HEK293 (cell line): ENCODE measurements around the gene PHRF1.

Source experiments
- CTCF ChIA-PET: fragments of 350-600 bp; formaldehyde crosslinking; extraction: SDS; loops from one replicate; lab custom pipeline; 2021; ENCODE audit warnings: antibody characterized with exemption; lab: Yijun Ruan, JAX
- POLR2A ChIA-PET: fragments of 300-600 bp; formaldehyde crosslinking; extraction: SDS; loops from one replicate; lab custom pipeline; 2020; ENCODE audit warnings: antibody characterized with exemption, inconsistent platforms; lab: Yijun Ruan, JAX
- H3K27ac ChIP-seq: fragments of 200-500 bp; sonication (Bioruptor generic); 2 replicates; pipeline ENCODE4 v1.5.1; 2014; ENCODE audit warnings: low read depth, low read length, control low read depth, inconsistent platforms; ENCODE audit errors: extremely low read depth
- H3K36me3 ChIP-seq, 2 experiments: fragments of 200-500 bp in 1 of 2; sonication (Bioruptor generic) in 1 of 2; 1 replicate in 1 of 2; 2 replicates in 1 of 2; pipeline ENCODE4 v1.5.1; 2014 to 2017; ENCODE audit warnings: inconsistent platforms in 2 of 2, low read length in 2 of 2; ENCODE audit not compliant: control insufficient read depth in 2 of 2, insufficient read depth in 1 of 2
- H3K4me1 ChIP-seq: fragments of 200-500 bp; sonication (Bioruptor generic); 2 replicates; pipeline ENCODE4 v1.5.1; 2014; ENCODE audit warnings: mild to moderate bottlenecking, low read length, inconsistent platforms; ENCODE audit not compliant: control insufficient read depth, insufficient read depth
- H3K4me3 ChIP-seq: 2 replicates; pipeline ENCODE4 v1.5.1; 2011; ENCODE audit warnings: low read depth, mild to moderate bottlenecking, control low read depth, low read length, moderate library complexity
- H3K9me3 ChIP-seq: fragments of 200-500 bp; sonication (Bioruptor generic); 2 replicates; pipeline ENCODE4 v1.5.1; 2014; ENCODE audit warnings: low read depth, low read length, inconsistent platforms; ENCODE audit not compliant: control insufficient read depth, insufficient read depth
- BCL11B ChIP-seq: fragments of 450-650 bp; formaldehyde crosslinking; IDR thresholded peaks from 2 replicates; pipeline ENCODE4 v1.5.1; 2016; ENCODE audit warnings: low read depth, missing biosample characterization, missing genetic modification characterization
- KLF10 ChIP-seq: fragments of 450-650 bp; IDR thresholded peaks from 2 replicates; pipeline ENCODE4 v1.5.1; 2018; ENCODE audit warnings: missing biosample characterization, mild to moderate bottlenecking, missing genetic modification characterization
- WT1 ChIP-seq: fragments of 450-650 bp; formaldehyde crosslinking; IDR thresholded peaks from 2 replicates; pipeline ENCODE4 v1.5.1; 2016; ENCODE audit warnings: missing biosample characterization, missing genetic modification characterization
- ZBTB8A ChIP-seq: fragments of 450-650 bp; formaldehyde crosslinking; IDR thresholded peaks from 2 replicates; pipeline ENCODE4 v1.5.1; 2016; ENCODE audit warnings: missing biosample characterization, missing genetic modification characterization
- ZNF266 ChIP-seq: fragments of 450-650 bp; formaldehyde crosslinking; IDR thresholded peaks from 2 replicates; pipeline ENCODE4 v1.5.1; 2016; ENCODE audit warnings: missing biosample characterization, missing genetic modification characterization, low read depth
- ZNF335 ChIP-seq: fragments of 450-650 bp; formaldehyde crosslinking; conservative IDR thresholded peaks from 2 replicates; pipeline ENCODE4 v1.5.1; 2016; ENCODE audit warnings: missing biosample characterization, missing genetic modification characterization
- ZNF354C ChIP-seq: fragments of 450-650 bp; formaldehyde crosslinking; IDR thresholded peaks from 2 replicates; pipeline ENCODE4 v1.5.1; 2016; ENCODE audit warnings: missing biosample characterization, missing genetic modification characterization, low read depth, borderline replicate concordance
- ZNF561 ChIP-seq: fragments of 450-650 bp; IDR thresholded peaks from 2 replicates; pipeline ENCODE4 v1.5.1; 2018; ENCODE audit warnings: missing biosample characterization, missing genetic modification characterization, borderline replicate concordance
- ZNF664 ChIP-seq: fragments of 450-650 bp; formaldehyde crosslinking; IDR thresholded peaks from 2 replicates; pipeline ENCODE4 v1.5.1; 2016; ENCODE audit warnings: missing biosample characterization, missing genetic modification characterization
- TF ChIP-seq, protein P1 (sequence below): fragments of 450-650 bp; formaldehyde crosslinking; IDR thresholded peaks from 2 replicates; pipeline ENCODE4 v1.5.1; 2016; ENCODE audit warnings: missing biosample characterization, missing genetic modification characterization
- TF ChIP-seq, protein P2 (sequence below): fragments of 450-650 bp; formaldehyde crosslinking; IDR thresholded peaks from 2 replicates; pipeline ENCODE4 v1.5.1; 2016; ENCODE audit warnings: missing biosample characterization, missing genetic modification characterization, low read depth
- TF ChIP-seq, protein P3 (sequence below): fragments of 450-650 bp; formaldehyde crosslinking; optimal IDR thresholded peaks from 2 replicates; pipeline ENCODE3; 2016; ENCODE audit warnings: missing biosample characterization, mild to moderate bottlenecking, missing genetic modification characterization
- TF ChIP-seq, protein P4 (sequence below): sonication (generic); formaldehyde crosslinking; IDR thresholded peaks from 2 replicates; pipeline ENCODE4 v1.8.1; 2022; ENCODE audit warnings: mild to moderate bottlenecking, moderate library complexity, missing genetic modification reagents

The PHRF1 gene

DNA sequence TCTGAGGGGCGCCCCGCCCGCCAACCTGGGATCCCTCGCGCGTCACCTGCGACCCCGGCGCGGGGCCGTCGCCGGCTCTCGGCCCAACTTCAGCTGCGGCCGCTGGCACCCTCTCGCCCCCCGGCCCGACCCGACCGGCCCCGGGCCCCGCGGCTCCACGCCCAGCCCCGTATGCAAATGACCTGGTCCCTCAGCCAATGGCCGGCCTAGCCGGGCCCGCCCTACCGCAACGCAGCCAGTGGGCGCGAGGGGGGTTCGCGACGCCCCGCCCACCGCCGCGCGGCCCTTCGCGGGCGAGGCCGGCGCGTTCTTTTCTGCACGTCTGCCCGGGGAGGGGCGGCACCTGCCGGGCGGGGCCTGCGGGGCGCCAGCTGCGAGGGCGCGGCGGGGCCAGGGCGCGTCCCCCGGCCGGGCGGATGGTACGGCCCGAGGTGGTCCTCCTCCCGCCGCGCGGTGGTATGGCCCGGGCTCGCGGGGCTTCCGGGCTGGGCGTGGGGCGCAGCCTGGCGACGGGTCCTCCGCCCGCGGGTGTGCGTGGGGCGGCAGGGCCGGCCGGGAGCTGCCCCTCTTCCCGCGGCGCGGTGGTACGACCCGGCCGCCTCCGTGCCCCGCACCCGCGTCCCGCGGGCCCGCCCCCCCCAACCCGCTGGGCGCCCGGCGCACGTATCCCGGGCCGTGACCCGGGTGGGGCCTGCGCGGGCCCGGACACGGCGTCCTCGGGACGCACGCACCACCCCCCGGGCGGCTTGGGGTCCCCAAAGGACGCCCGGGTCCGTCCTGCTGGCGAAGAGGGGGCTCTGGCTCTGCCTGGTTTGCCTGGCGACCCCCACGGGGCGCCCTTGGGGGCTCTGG lies 7.7 kb upstream of the PHRF1 start:
- peak overlapping the region; percentile 57 for H3K4me3 ChIP-seq
- no peaks in the 10 kb centered on the region for H3K9me3 ChIP-seq
- no peaks in the 10 kb centered on the region for H3K4me1 ChIP-seq
- ChIA-PET CTCF (interaction anchor here (0.8 kb wide), 1 partner anchor 50 kb away, joined by 4 read pairs; no protein-coding TSS in a partner anchor), POLR2A (interaction anchor here (0.9 to 1.6 kb wide), 3 partner anchors 9 to 236 kb away, joined by 3 to 4 read pairs (median 4); partner anchors contain the start of gene IRF7)
- no peak for TF ChIP-seq BCL11B (tag by site-specific recombination)
- TF ChIP-seq ZNF354C (tag by site-specific recombination): no peak
- no peak for TF ChIP-seq WT1 (tag by site-specific recombination)
- TF ChIP-seq ZNF561 (tag by site-specific recombination): 0 out of 2 replicates have a peak, but pooled peaks have one; percentile 14
- TF ChIP-seq ZNF266 (tag by site-specific recombination): no peak
- TF ChIP-seq ZBTB8A (tag by site-specific recombination): 0 out of 2 replicates have a peak, but pooled peaks have one; percentile 13
- TF ChIP-seq, protein P1, sequence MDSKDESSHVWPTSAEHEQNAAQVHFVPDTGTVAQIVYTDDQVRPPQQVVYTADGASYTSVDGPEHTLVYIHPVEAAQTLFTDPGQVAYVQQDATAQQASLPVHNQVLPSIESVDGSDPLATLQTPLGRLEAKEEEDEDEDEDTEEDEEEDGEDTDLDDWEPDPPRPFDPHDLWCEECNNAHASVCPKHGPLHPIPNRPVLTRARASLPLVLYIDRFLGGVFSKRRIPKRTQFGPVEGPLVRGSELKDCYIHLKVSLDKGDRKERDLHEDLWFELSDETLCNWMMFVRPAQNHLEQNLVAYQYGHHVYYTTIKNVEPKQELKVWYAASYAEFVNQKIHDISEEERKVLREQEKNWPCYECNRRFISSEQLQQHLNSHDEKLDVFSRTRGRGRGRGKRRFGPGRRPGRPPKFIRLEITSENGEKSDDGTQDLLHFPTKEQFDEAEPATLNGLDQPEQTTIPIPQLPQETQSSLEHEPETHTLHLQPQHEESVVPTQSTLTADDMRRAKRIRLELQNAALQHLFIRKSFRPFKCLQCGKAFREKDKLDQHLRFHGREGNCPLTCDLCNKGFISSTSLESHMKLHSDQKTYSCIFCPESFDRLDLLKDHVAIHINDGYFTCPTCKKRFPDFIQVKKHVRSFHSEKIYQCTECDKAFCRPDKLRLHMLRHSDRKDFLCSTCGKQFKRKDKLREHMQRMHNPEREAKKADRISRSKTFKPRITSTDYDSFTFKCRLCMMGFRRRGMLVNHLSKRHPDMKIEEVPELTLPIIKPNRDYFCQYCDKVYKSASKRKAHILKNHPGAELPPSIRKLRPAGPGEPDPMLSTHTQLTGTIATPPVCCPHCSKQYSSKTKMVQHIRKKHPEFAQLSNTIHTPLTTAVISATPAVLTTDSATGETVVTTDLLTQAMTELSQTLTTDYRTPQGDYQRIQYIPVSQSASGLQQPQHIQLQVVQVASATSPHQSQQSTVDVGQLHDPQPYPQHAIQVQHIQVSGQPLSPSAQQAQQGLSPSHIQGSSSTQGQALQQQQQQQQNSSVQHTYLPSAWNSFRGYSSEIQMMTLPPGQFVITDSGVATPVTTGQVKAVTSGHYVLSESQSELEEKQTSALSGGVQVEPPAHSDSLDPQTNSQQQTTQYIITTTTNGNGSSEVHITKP (tag by site-specific recombination): 0 out of 2 replicates have a peak, but pooled peaks have one; percentile 9
- peak; percentile 29; the same call in 1 of the 2 replicates for TF ChIP-seq ZNF335 (tag by site-specific recombination)
- peak; percentile 51; the same call in 1 of the 2 replicates for TF ChIP-seq KLF10 (tag by site-specific recombination)
- TF ChIP-seq, protein P2, sequence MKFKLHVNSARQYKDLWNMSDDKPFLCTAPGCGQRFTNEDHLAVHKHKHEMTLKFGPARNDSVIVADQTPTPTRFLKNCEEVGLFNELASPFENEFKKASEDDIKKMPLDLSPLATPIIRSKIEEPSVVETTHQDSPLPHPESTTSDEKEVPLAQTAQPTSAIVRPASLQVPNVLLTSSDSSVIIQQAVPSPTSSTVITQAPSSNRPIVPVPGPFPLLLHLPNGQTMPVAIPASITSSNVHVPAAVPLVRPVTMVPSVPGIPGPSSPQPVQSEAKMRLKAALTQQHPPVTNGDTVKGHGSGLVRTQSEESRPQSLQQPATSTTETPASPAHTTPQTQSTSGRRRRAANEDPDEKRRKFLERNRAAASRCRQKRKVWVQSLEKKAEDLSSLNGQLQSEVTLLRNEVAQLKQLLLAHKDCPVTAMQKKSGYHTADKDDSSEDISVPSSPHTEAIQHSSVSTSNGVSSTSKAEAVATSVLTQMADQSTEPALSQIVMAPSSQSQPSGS (tag by site-specific recombination): no peak
- TF ChIP-seq, protein P3, sequence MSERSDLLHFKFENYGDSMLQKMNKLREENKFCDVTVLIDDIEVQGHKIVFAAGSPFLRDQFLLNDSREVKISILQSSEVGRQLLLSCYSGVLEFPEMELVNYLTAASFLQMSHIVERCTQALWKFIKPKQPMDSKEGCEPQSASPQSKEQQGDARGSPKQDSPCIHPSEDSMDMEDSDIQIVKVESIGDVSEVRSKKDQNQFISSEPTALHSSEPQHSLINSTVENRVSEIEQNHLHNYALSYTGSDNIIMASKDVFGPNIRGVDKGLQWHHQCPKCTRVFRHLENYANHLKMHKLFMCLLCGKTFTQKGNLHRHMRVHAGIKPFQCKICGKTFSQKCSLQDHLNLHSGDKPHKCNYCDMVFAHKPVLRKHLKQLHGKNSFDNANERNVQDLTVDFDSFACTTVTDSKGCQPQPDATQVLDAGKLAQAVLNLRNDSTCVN (tag by site-specific recombination): peak; percentile 10
- no peak for TF ChIP-seq ZNF664
- TF ChIP-seq, protein P4, sequence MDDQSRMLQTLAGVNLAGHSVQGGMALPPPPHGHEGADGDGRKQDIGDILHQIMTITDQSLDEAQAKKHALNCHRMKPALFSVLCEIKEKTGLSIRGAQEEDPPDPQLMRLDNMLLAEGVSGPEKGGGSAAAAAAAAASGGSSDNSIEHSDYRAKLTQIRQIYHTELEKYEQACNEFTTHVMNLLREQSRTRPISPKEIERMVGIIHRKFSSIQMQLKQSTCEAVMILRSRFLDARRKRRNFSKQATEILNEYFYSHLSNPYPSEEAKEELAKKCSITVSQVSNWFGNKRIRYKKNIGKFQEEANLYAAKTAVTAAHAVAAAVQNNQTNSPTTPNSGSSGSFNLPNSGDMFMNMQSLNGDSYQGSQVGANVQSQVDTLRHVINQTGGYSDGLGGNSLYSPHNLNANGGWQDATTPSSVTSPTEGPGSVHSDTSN (CRISPR knock-in tag): peak; percentile 10; the same call in 1 of the 2 replicates
- H3K27ac ChIP-seq: peak overlapping the region; percentile 73; the same call in 1 of the 2 replicates
- H3K36me3 ChIP-seq: peaks cover 0 to 8% of the 10 kb centered on the region in 2 experiments; a peak in 1 of 3 replicates
